IPS-15b (cell line): ENCODE data around the gene PIEZO2.
"Not testable (repeated sequence)": the region's sequence is repeated elsewhere in the genome, so short reads cannot be mapped to it uniquely, and the experiment has no call there.

ENCODE experiments used
- H3K27me3 ChIP-seq: one replicate; pipeline ENCODE4 v1.6.1; 2013; ENCODE audit warnings: low read length; ENCODE audit not compliant: control insufficient read depth, insufficient read depth
- H3K36me3 ChIP-seq: one replicate; pipeline ENCODE4 v1.6.1; 2013; ENCODE audit warnings: low read length; ENCODE audit not compliant: control insufficient read depth, insufficient read depth
- H3K4me1 ChIP-seq: one replicate; pipeline ENCODE4 v1.6.1; 2013; ENCODE audit warnings: mild to moderate bottlenecking, low read length; ENCODE audit not compliant: control insufficient read depth, insufficient read depth
- H3K4me3 ChIP-seq: one replicate; pipeline ENCODE4 v1.5.1; 2013; ENCODE audit warnings: low read depth, low read length
- H3K9ac ChIP-seq: one replicate; pipeline ENCODE4 v1.6.1; 2013; ENCODE audit warnings: low read depth, mild to moderate bottlenecking, low read length
- H3K9me3 ChIP-seq: one replicate; pipeline ENCODE4 v1.6.1; 2013; ENCODE audit warnings: mild to moderate bottlenecking, low read length; ENCODE audit not compliant: control insufficient read depth, insufficient read depth

Gene PIEZO2

GRCh38 chr18:11149441-11150270 is at the start of gene PIEZO2:
Gene PIEZO2, minus strand, starts transcription at chr18:11149569. Its CDS starts 981 bp downstream, at chr18:11148588.
- Histone ChIP-seq H3K4me3 (peak within 1 kb of the TSS; percentile 60), H3K4me1 (peaks cover 5% of the 10 kb centered on the region), H3K9ac (no peak within 1 kb of the TSS), H3K36me3 (no peaks in the 10 kb centered on the region), H3K9me3 (no peaks in the 10 kb centered on the region), H3K27me3 (peaks cover 61% of the 10 kb centered on the region)

GRCh38 chr18:11183637-11184036 is 34.3 kb upstream of the PIEZO2 start:
- no peaks in the 10 kb centered on the region for H3K36me3 ChIP-seq
- H3K9me3 ChIP-seq, result no peaks in the 10 kb centered on the region
- no peaks in the 10 kb centered on the region for H3K27me3 ChIP-seq
- H3K4me3 ChIP-seq, result no peak overlapping the region
- no peaks in the 10 kb centered on the region for H3K4me1 ChIP-seq
- no peak overlapping the region for H3K9ac ChIP-seq

GRCh38 chr18:11181629-11182028 is 32.3 kb upstream of the PIEZO2 start:
- H3K36me3 ChIP-seq, result not testable (repeated sequence)

GRCh38 chr18:11179959-11180519 is 30.7 kb upstream of the PIEZO2 start:
- Histone ChIP-seq H3K36me3 (no peaks in the 10 kb centered on the region), H3K9ac (no peak overlapping the region), H3K9me3 (no peaks in the 10 kb centered on the region), H3K27me3 (no peaks in the 10 kb centered on the region), H3K4me3 (no peak overlapping the region), H3K4me1 (no peaks in the 10 kb centered on the region)

More at GRCh38 chr18:11181629-11182028, 32.3 kb upstream of the PIEZO2 start:
- not testable (repeated sequence) for H3K4me1 ChIP-seq, H3K4me3 ChIP-seq, H3K27me3 ChIP-seq, H3K9me3 ChIP-seq, H3K9ac ChIP-seq

GRCh38 chr18:11178951-11179549 is 29.7 kb upstream of the PIEZO2 start:
- Histone ChIP-seq H3K36me3 (no peaks in the 10 kb centered on the region), H3K4me3 (no peak overlapping the region), H3K27me3 (no peaks in the 10 kb centered on the region), H3K9me3 (no peaks in the 10 kb centered on the region), H3K9ac (no peak overlapping the region), H3K4me1 (no peaks in the 10 kb centered on the region)

- no peaks in the 10 kb centered on the region for H3K36me3 ChIP-seq
- no peaks in the 10 kb centered on the region for H3K4me1 ChIP-seq
These were observed 28.0 kb upstream of the PIEZO2 start for GRCh38 chr18:11177382-11177781.

GRCh38 chr18:11176481-11176881 is 27.1 kb upstream of the PIEZO2 start:
- no peak overlapping the region for H3K4me3 ChIP-seq
- H3K27me3 ChIP-seq, result no peaks in the 10 kb centered on the region
- no peak overlapping the region for H3K9ac ChIP-seq

More at GRCh38 chr18:11177382-11177781, 28.0 kb upstream of the PIEZO2 start:
- Histone ChIP-seq H3K9ac (no peak overlapping the region), H3K9me3 (no peaks in the 10 kb centered on the region), H3K4me3 (no peak overlapping the region), H3K27me3 (no peaks in the 10 kb centered on the region)

GRCh38 chr18:11175266-11175979 is 26.1 kb upstream of the PIEZO2 start:
- Histone ChIP-seq H3K4me1 (no peaks in the 10 kb centered on the region), H3K4me3 (no peak overlapping the region), H3K27me3 (no peaks in the 10 kb centered on the region), H3K36me3 (no peaks in the 10 kb centered on the region), H3K9me3 (no peaks in the 10 kb centered on the region), H3K9ac (no peak overlapping the region)

More at GRCh38 chr18:11176481-11176881, 27.1 kb upstream of the PIEZO2 start:
- Histone ChIP-seq H3K4me1 (no peaks in the 10 kb centered on the region), H3K9me3 (no peaks in the 10 kb centered on the region), H3K36me3 (no peaks in the 10 kb centered on the region)

- H3K9me3 ChIP-seq, H3K36me3 ChIP-seq, H3K27me3 ChIP-seq, H3K9ac ChIP-seq, H3K4me1 ChIP-seq, H3K4me3 ChIP-seq: not testable (repeated sequence)
These were observed 24.8 kb upstream of the PIEZO2 start for GRCh38 chr18:11174179-11174578.

- H3K4me1 ChIP-seq, result peaks cover 5% of the 10 kb centered on the region
- no peak overlapping the region for H3K9ac ChIP-seq
- H3K27me3 ChIP-seq, result peaks cover 46% of the 10 kb centered on the region
- H3K4me3 ChIP-seq, result no peak overlapping the region
- no peaks in the 10 kb centered on the region for H3K9me3 ChIP-seq
- no peaks in the 10 kb centered on the region for H3K36me3 ChIP-seq
These were observed 18.4 kb upstream of the PIEZO2 start for GRCh38 chr18:11167778-11168177.

- Histone ChIP-seq H3K9me3 (no peaks in the 10 kb centered on the region), H3K4me1 (peaks cover 5% of the 10 kb centered on the region), H3K27me3 (peaks cover 62% of the 10 kb centered on the region), H3K4me3 (no peak overlapping the region), H3K36me3 (no peaks in the 10 kb centered on the region), H3K9ac (no peak overlapping the region)
These were observed 16.6 kb upstream of the PIEZO2 start for GRCh38 chr18:11165952-11166351.
